Right atrium auricular region (tissue), 2 donors: ENCODE data around the gene TNKS1BP1. TPM values are rescaled to one million over a fixed set of nuclear protein-coding genes. Genes with fewer than 3 reads are reported as not detected.

Source experiments
- DNase-seq: peaks from one replicate; pipeline ENCODE4 v3.0.0-alpha.2; 2019; ENCODE audit warnings: low spot score
- H3K27ac ChIP-seq, 2 donors: fragments of 200-600 bp; sonication (generic); 1 replicate in 1 of 2; 2 replicates in 1 of 2; pipeline ENCODE4 v1.5.1; 2016 to 2019
- H3K27me3 ChIP-seq, 2 donors: fragments of 200-600 bp; sonication (generic); one replicate each; pipeline versions ENCODE4 v1.5.1 to v1.6.0; 2017 to 2019
- H3K36me3 ChIP-seq: fragments of 200-600 bp; sonication (generic); one replicate; pipeline ENCODE4 v1.5.1; 2016
- H3K4me1 ChIP-seq, 2 donors: fragments of 200-600 bp; sonication (generic); one replicate each; pipeline versions ENCODE4 v1.5.1 to v1.6.0; 2017 to 2019
- H3K4me3 ChIP-seq, 2 donors: fragments of 200-600 bp; sonication (generic); 1 replicate in 1 of 2; 2 replicates in 1 of 2; pipeline ENCODE4 v1.5.1; 2017 to 2019; ENCODE audit warnings: mild to moderate bottlenecking in 1 of 2, moderate library complexity in 1 of 2
- H3K9me3 ChIP-seq, 2 donors: fragments of 200-600 bp; sonication (generic); one replicate each; pipeline ENCODE4 v1.5.1; 2019
- total RNA-seq, 2 donors: library from RNA; depleted of rRNA; stranded (reverse); fragments of >200 nt; gene quantifications; one replicate each; pipeline ENCODE4 v1.1.0, GENCODE V29; 2016
- TF ChIP-seq, protein P1 (sequence below), 2 donors: fragments of 200-600 bp; sonication (generic); IDR thresholded peaks; one replicate each; pipeline ENCODE4 v1.5.1; 2019; ENCODE audit warnings: antibody characterized with exemption in 2 of 2

The TNKS1BP1 gene
- total RNA-seq, 2 donors from 2014 or later, result 26.8 to 52.5 TPM

DNA sequence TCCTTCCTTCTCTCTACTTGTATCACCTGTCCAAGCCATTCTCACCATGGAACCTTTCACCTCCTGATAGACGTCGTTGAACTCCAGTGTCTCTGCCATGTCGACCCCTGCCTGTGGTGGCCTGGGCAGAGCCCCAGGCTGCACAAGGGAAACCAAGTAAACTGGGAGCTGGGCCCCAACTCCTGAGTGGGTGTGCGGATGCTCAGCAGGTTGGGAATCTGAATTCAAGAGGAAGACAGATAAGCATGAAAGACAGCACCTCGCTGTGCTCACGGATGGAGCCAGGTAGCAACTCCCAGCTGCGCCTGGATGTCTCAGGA lies 10.2 kb upstream of the TNKS1BP1 start:
- Histone ChIP-seq H3K4me1 (peaks cover 0 to 16% of the 10 kb centered on the region in 2 donors), H3K9me3 (no peaks in the 10 kb centered on the region), H3K36me3 (peaks cover 32% of the 10 kb centered on the region), H3K27me3 (no peaks in the 10 kb centered on the region), H3K4me3 (peak overlapping the region; percentile 84 to 88), H3K27ac (peak overlapping the region; percentile 88 to 90)
- TF ChIP-seq, protein P1, sequence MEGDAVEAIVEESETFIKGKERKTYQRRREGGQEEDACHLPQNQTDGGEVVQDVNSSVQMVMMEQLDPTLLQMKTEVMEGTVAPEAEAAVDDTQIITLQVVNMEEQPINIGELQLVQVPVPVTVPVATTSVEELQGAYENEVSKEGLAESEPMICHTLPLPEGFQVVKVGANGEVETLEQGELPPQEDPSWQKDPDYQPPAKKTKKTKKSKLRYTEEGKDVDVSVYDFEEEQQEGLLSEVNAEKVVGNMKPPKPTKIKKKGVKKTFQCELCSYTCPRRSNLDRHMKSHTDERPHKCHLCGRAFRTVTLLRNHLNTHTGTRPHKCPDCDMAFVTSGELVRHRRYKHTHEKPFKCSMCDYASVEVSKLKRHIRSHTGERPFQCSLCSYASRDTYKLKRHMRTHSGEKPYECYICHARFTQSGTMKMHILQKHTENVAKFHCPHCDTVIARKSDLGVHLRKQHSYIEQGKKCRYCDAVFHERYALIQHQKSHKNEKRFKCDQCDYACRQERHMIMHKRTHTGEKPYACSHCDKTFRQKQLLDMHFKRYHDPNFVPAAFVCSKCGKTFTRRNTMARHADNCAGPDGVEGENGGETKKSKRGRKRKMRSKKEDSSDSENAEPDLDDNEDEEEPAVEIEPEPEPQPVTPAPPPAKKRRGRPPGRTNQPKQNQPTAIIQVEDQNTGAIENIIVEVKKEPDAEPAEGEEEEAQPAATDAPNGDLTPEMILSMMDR (IDR thresholded peaks at IDR 0.05), result no peak
- no peak for DNase-seq

DNA sequence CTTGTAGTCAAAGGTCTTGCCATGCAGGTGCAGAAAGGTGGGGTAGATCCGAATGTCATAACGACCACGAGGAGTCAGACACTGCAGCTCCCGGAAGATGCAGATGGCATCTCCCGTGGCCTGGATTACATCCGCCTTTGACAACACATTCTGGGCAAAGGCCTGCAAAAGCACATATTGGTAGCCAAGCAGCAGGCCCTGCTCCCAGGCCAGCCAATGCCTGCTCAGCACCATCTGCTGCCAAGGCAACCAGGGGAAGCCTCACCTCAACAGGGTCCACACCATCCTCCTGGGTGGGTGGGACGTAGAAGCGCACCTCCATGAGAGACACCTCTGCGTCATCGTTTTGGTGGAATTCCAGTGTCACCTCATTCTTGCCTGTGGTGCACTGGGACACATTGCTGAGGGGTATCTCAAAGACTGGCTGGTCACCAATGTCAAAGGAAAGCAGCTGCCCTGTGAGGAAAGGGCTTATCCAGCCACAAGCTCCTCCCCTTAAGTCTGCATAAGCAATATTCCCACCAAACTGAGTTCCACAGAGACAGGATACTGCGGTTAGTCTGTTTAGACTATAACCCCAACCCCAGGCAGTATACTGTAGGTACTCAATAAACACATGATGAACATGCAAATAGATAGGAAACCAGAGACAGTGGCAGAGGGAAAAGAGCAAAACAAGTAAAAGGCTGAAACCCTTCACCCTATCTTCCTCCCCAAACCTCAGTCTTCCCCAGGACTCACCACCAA lies 8.1 kb upstream of the TNKS1BP1 start:
- H3K27ac ChIP-seq, result no peak overlapping the region
- TF ChIP-seq, protein P1 (IDR thresholded peaks at IDR 0.05), result no peak
- no peak for DNase-seq
- H3K9me3 ChIP-seq, result no peaks in the 10 kb centered on the region
- no peaks in the 10 kb centered on the region for H3K27me3 ChIP-seq
- no peak overlapping the region for H3K4me3 ChIP-seq
- peaks cover 51% of the 10 kb centered on the region for H3K36me3 ChIP-seq
- peaks cover 0 to 16% of the 10 kb centered on the region in 2 donors for H3K4me1 ChIP-seq

- Histone ChIP-seq H3K9me3 (no peaks in the 10 kb centered on the region), H3K36me3 (peaks cover 63% of the 10 kb centered on the region), H3K4me3 (no peak overlapping the region), H3K27me3 (no peaks in the 10 kb centered on the region), H3K4me1 (peaks cover 0 to 16% of the 10 kb centered on the region in 2 donors), H3K27ac (no peak overlapping the region)
- DNase-seq, result no peak
- TF ChIP-seq, protein P1 (IDR thresholded peaks at IDR 0.05), result no peak
These were observed 7.0 kb upstream of the TNKS1BP1 start for GRCh38 chr11:57331720-57332119.

DNA sequence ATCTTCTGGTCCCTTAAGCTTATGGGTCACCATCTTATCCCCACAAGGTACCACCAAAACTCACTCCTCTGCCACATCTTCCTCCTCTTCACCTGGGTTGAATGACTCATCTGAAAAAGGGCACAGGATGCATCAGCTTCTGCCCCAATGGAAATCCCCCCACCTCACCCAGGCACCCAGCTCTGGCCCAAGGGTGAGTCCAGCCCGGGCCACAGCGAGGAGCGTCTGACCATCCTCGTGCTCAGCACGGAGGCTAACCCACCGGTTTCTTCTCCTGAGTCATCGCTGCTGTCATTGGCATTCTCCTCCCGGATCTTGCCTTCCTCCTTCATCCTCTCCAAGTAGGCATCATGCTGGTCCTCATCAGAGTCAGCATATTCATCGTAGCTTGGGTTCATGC lies 5.3 kb upstream of the TNKS1BP1 start:
- peaks cover 66% of the 10 kb centered on the region for H3K36me3 ChIP-seq

GRCh38 chr11:57327721-57328120 lies 3.0 kb upstream of the TNKS1BP1 start:
- TF ChIP-seq, protein P1 (IDR thresholded peaks at IDR 0.05), result no peak
- Histone ChIP-seq H3K36me3 (peaks cover 62% of the 10 kb centered on the region), H3K27ac (peak overlapping the region in 1 of 2 donors; percentile 94), H3K27me3 (no peaks in the 10 kb centered on the region), H3K9me3 (no peaks in the 10 kb centered on the region), H3K4me3 (no peak overlapping the region), H3K4me1 (peaks cover 0 to 26% of the 10 kb centered on the region in 2 donors)
- DNase-seq, result no peak

More for the DNA sequence above, 5.3 kb upstream of the TNKS1BP1 start:
- Histone ChIP-seq H3K4me1 (peaks cover 0 to 23% of the 10 kb centered on the region in 2 donors), H3K9me3 (no peaks in the 10 kb centered on the region), H3K27me3 (no peaks in the 10 kb centered on the region), H3K27ac (no peak overlapping the region), H3K4me3 (no peak overlapping the region)
- no peak for DNase-seq
- TF ChIP-seq, protein P1 (IDR thresholded peaks at IDR 0.05), result no peak

- H3K9me3 ChIP-seq, result no peaks in the 10 kb centered on the region
- H3K36me3 ChIP-seq, result peaks cover 44% of the 10 kb centered on the region
- H3K4me3 ChIP-seq, result peak overlapping the region; percentile 62 to 86
- peak; percentile 87 for DNase-seq
- TF ChIP-seq, protein P1 (IDR thresholded peaks at IDR 0.05), result no peak
- peaks cover 0 to 46% of the 10 kb centered on the region in 2 donors for H3K4me1 ChIP-seq
- peak overlapping the region; percentile 90 to 94 for H3K27ac ChIP-seq
- no peaks in the 10 kb centered on the region for H3K27me3 ChIP-seq
These were observed 940 bp upstream of the TNKS1BP1 start for GRCh38 chr11:57325735-57326048.
